Non-pigmented ciliary epithelial cell (primary cell): ENCODE data around the gene RPS18.

Experiments
- DNase-seq: peaks from one replicate; pipeline ENCODE4 v3.0.0-alpha.2; 2010; ENCODE audit warnings: low read depth

Gene RPS18

DNA sequence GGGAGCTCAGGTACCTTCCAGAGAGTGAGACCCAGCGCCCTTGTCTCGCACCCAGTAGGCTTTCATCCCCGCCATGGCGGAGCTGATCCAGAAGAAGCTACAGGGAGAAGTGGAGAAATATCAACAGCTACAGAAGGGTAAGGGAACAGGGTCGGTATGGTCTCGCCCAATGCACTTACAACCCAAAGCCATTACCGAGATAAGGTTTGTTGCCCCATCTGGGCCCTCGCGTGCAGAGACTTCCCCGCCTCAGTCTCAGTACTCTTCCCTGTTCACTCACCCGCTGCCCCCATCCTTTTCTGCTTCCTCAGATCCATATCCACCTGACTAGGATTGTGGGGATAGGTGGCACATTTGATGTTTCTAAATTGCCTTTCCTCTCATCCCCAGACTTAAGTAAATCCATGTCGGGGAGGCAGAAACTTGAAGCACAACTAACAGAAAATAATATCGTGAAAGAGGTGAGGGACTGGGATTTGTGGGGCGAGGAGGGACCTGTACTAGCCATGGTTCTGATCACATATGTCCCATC, 18.0 kb downstream of the RPS18 start:
- no peak for DNase-seq

GRCh38 chr6:33290459-33290858, 18.6 kb downstream of the RPS18 start:
- no peak for DNase-seq

GRCh38 chr6:33292996-33293682, 21.3 kb downstream of the RPS18 start:
- no peak for DNase-seq

GRCh38 chr6:33294086-33294823, 22.4 kb downstream of the RPS18 start:
- no peak for DNase-seq

GRCh38 chr6:33295621-33296369, 23.9 kb downstream of the RPS18 start:
- no peak for DNase-seq

GRCh38 chr6:33296797-33297405, 25.0 kb downstream of the RPS18 start:
- DNase-seq, result no peak

GRCh38 chr6:33297406-33297955, 25.6 kb downstream of the RPS18 start:
- no peak for DNase-seq

DNA sequence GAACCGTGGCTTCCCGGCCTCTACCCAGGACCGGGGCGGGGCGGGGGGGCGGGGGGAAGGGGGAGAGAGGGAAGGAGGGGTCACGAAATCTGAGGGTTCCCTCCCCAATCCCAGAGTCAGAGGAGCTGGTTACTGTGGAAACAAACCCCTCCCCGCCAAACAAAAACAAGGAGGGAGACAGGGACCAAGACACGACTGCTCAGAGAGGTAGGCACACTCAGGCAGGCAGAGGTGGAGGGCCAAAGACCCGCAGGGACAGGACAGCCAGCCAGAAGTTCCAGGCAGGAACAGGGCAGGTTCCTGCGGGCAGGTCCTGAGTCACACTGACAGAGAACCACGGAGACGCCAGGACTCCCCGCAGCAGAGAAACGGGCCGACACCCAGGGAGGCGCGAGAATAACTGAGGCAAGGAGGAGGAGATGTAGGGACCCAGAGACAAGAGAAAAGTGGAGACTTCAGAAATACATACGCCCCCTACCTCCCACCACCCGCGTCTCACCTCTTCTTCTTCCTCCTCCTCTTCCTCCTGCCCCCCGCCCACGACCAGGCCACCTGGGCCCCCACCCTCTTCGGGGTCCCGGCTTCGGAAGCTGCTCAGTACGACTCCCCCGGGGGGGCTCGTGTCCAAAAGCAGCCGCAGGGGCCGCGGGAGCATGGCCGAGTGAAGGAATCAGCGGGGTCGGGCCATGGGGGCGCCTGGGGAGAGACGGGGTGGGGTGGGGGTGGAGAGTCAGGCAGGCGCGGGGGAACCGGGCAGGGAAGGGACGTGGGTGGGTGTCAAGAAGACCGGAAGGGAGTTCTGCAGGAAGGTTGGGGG, 26.3 kb downstream of the RPS18 start:
- no peak for DNase-seq

DNA sequence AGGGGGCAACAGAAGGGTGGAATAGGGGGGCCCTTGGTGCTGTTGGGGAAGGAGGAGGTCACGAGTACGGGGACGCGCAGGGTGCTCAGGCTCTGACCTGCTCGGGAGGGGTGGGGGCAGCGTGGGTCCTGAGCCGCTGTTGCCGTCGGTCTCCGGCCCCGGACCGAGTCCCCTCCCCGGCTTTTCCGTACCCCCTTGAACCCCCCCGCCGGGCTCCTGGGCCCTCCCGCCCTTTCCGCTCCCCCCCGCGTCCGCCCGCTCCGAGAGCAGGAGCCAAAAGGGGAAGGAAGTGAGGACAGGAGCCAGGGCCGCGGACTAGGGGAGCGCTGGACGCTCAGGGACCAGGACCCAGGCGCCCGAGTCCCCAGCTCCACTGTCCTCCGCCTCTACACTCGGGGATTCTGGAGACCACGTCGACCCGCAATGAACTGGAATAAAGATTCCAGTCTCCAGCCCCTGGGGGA, 26.9 kb downstream of the RPS18 start, which contains the start of gene RGL2:
RGL2 (minus strand) TSS at position 170 of the 464 bp plus-strand sequence. CDS start 332 bp downstream, outside the sequence.
- no peak for DNase-seq

DNA sequence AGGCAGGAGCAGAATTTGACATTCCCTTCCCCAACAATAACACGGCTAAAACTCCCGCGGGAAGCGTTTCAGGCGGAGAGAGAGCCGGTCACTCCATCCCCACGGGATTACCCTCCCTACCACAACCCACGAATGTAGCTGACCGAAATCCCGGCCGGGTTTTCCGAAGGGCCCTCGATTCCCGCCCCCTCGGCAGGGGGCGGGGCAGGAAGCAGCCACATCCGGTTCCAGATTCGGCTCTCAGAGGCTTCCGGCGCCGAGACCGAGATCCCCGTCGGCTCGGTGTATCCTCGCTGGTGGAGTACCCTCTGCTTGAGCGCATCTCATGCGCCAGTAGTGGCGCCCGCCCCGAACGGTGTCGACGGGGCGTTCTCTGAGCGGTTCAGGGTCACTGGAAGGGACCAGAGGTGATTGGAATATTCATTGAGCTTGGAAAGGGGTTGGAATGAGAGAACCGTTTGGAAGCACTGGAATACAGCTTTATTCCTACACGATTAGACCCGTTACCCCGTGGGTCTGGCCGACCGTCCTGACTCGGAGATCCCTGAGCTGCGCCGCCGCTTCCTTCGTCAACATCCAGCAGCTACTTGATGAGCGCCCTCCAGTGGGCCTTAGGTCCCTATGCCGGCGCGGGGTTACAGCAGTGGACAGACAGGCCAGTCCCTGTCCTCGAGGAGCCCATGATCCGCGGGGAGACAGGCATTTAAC, 27.5 kb downstream of the RPS18 start:
- DNase-seq, result no peak

GRCh38 chr6:33301877-33302276, 30.0 kb downstream of the RPS18 start:
- no peak for DNase-seq

DNA sequence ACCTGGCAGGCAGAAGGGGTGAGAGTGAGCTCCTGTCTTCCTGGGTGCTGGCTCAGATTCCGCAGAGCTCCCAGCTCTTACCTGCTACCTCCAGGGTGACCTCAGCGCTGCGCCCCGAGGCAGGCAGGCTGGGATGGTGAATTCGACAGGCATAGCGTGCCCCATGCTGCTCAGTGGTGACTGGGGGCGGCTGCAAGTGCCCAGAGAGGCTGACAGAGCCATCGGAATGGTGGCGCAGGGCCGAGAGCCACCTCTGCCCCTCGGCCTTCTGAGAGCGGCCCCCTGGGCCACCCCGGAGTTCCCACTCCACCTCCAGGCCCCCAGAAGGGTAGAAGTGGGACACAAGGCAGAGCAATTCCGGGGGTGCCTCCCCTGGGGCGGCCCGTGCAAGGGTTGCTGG, 32.3 kb downstream of the RPS18 start:
- DNase-seq, result no peak

GRCh38 chr6:33305052-33305451, 33.2 kb downstream of the RPS18 start:
- no peak for DNase-seq

- DNase-seq, result no peak
Observed at GRCh38 chr6:33306356-33306755, 34.5 kb downstream of the RPS18 start.

DNA sequence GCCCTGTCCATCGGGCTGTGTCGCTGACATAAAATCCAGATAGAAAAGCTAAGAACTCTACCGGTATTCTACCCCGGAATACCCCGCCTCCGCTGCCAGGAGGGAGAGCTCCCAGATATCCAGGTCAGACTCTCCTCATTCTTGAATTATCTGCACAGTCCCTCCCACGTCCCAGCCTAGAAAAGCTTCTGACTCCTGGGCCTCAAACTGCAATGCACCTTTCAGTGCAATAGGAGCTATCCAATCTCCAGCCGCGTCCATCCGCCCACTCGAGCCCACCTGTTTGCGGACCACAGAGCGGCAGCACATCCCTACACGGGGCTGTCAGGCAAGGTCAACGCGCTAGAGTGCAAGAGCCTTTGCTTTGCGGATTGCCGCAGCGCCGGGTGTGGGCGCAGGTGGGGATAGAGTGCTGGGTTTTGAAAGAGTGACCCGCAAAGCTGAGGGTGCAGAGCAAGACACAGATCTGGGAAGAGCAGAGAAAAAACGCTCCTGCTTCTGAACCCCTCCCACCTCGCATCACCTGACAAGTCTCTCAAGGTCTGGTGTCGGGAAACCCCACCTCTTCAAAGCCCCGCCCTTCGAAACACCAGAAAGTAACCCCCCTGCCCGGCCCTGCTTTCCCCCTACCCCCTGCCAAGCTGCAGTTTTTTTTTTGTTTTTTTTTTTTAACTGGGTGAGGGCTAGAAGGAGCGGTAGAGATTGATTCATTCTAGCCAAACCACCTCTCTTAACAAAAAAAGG, 40.7 kb downstream of the RPS18 start:
- DNase-seq, result no peak

- DNase-seq, result no peak
Observed at GRCh38 chr6:33313105-33313708, 41.3 kb downstream of the RPS18 start.

GRCh38 chr6:33313709-33314514, 42.0 kb downstream of the RPS18 start, which contains the start of gene TAPBP:
TAPBP (minus strand) TSS chr6:33314078; CDS start chr6:33314041, 37 bp downstream.
- no peak for DNase-seq

DNA sequence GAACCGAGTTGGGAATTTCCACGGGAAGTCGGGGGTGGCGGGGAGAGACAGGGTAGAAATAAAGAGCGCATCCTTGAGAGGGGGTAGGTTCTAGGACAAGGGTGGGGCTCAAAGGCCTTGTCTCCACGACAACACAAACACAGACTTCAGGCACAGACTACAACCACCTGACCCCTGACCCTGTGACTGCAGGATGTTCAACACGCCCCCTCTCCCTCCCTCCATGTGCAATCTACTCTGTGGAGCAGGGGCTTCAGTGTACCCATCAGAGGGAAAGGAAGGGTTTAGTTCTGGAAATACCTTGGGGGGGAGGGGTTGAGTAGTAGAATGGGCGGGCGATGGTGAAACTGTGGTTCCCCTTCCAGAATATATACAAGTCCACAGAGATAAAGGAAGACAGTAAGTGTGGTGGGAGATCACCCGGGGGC, 42.7 kb downstream of the RPS18 start:
- no peak for DNase-seq
